Gastroesophageal sphincter (tissue), 4 donors: ENCODE results near the gene IFNG. TPM values are rescaled to one million over a fixed set of nuclear protein-coding genes. Genes with fewer than 3 reads are reported as not detected.
"Not testable (repeated sequence)": the region's sequence is repeated elsewhere in the genome, so short reads cannot be mapped to it uniquely, and the experiment has no call there.

Source experiments
- ATAC-seq: fragments of 150-250 bp; one replicate; pipeline ENCODE4 v1.9.1; 2016; ENCODE audit warnings: mild to moderate bottlenecking, moderate library complexity
- H3K27ac ChIP-seq, 4 donors: fragments of 200-600 bp; sonication (generic) in 3 of 4; 1 replicate in 3 of 4; 2 replicates in 1 of 4; pipeline ENCODE4 v1.5.1; 2016 to 2019
- H3K27me3 ChIP-seq: fragments of 200-600 bp; sonication (generic); one replicate; pipeline ENCODE4 v1.5.1; 2019
- H3K36me3 ChIP-seq, 2 donors: fragments of 200-600 bp; sonication (generic); one replicate each; pipeline ENCODE4 v1.5.1; 2019; ENCODE audit warnings: control low read depth in 1 of 2
- H3K4me1 ChIP-seq, 3 donors: fragments of 200-600 bp; sonication (generic); 1 replicate in 2 of 3; 2 replicates in 1 of 3; pipeline ENCODE4 v1.5.1; 2016 to 2019; ENCODE audit warnings: control low read depth in 2 of 3
- H3K4me3 ChIP-seq, 2 donors: fragments of 200-600 bp; sonication (generic); one replicate each; pipeline ENCODE4 v1.5.1; 2019; ENCODE audit warnings: mild to moderate bottlenecking in 1 of 2, moderate library complexity in 1 of 2
- H3K9me3 ChIP-seq, 3 donors: fragments of 200-600 bp; sonication (generic); one replicate each; pipeline ENCODE4 v1.5.1; 2017 to 2019; ENCODE audit warnings: control low read depth in 2 of 3
- EP300 ChIP-seq: sonication (generic); formaldehyde crosslinking; IDR thresholded peaks from one replicate; pipeline ENCODE4 v1.6.1; 2017; ENCODE audit warnings: antibody characterized with exemption, mild to moderate bottlenecking
- POLR2A ChIP-seq, 2 donors: fragments of 450-650 bp; IDR thresholded peaks; one replicate each; pipeline ENCODE4 v1.6.1; 2017; ENCODE audit warnings: antibody characterized with exemption in 2 of 2, mild to moderate bottlenecking in 2 of 2, moderate library complexity in 1 of 2
- POLR2AphosphoS5 ChIP-seq: sonication (generic); formaldehyde crosslinking; IDR thresholded peaks from one replicate; pipeline ENCODE4 v1.6.1; 2017; ENCODE audit warnings: antibody characterized with exemption
- WGBS, 2 donors: methylation state at CpG; one replicate each; pipeline ENCODE4 v1.1.5; 2018; ENCODE audit warnings: low coverage in 1 of 2; 5-methylcytosine and 5-hydroxymethylcytosine counted together
- total RNA-seq, 4 donors: library from RNA; depleted of rRNA; stranded (reverse); fragments of >200 nt; gene quantifications; one replicate each; pipeline ENCODE4 v1.1.0, GENCODE V29; 2016
- TF ChIP-seq, protein P1 (sequence below), 4 experiments: fragments of 200-600 bp in 2 of 4; fragments of 450-650 bp in 2 of 4; sonication (generic) in 1 of 4; IDR thresholded peaks; one replicate each; pipeline ENCODE4 v1.5.1; 2017 to 2019; ENCODE audit warnings: antibody characterized with exemption in 4 of 4, mild to moderate bottlenecking in 2 of 4, moderate library complexity in 2 of 4

IFNG gene
- total RNA-seq, 4 donors from 2014 or later: not detected

DNA sequence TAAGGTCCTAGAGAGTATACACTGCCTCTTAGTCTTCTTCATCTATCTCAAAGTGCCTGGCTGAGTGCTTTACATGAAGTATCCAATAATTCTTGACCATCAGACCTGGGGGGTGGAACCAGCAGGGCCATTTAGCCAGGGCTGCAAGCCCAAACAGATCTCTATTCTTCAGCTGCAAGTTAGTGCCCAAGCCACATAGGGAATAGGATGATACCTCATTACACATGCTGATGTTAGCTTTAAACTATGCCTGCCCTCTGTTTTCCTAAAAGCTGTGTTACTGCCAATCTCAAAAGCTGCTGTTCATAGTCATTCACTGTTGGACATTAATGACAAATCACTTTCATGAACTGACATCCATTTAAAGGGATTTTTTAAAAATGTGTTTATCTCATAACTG lies 16.7 kb upstream of the IFNG start:
- no peak for ATAC-seq
- Histone ChIP-seq H3K4me3 (no peak overlapping the region), H3K4me1 (no peaks in the 10 kb centered on the region), H3K27ac (no peak overlapping the region), H3K9me3 (no peaks in the 10 kb centered on the region), H3K27me3 (no peaks in the 10 kb centered on the region), H3K36me3 (no peaks in the 10 kb centered on the region)
- no peak for TF ChIP-seq EP300
- no peak for TF ChIP-seq POLR2AphosphoS5
- TF ChIP-seq, protein P1, sequence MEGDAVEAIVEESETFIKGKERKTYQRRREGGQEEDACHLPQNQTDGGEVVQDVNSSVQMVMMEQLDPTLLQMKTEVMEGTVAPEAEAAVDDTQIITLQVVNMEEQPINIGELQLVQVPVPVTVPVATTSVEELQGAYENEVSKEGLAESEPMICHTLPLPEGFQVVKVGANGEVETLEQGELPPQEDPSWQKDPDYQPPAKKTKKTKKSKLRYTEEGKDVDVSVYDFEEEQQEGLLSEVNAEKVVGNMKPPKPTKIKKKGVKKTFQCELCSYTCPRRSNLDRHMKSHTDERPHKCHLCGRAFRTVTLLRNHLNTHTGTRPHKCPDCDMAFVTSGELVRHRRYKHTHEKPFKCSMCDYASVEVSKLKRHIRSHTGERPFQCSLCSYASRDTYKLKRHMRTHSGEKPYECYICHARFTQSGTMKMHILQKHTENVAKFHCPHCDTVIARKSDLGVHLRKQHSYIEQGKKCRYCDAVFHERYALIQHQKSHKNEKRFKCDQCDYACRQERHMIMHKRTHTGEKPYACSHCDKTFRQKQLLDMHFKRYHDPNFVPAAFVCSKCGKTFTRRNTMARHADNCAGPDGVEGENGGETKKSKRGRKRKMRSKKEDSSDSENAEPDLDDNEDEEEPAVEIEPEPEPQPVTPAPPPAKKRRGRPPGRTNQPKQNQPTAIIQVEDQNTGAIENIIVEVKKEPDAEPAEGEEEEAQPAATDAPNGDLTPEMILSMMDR (IDR thresholded peaks at IDR 0.05): no peak
- no peak for TF ChIP-seq POLR2A (IDR thresholded peaks at IDR 0.05)

DNA sequence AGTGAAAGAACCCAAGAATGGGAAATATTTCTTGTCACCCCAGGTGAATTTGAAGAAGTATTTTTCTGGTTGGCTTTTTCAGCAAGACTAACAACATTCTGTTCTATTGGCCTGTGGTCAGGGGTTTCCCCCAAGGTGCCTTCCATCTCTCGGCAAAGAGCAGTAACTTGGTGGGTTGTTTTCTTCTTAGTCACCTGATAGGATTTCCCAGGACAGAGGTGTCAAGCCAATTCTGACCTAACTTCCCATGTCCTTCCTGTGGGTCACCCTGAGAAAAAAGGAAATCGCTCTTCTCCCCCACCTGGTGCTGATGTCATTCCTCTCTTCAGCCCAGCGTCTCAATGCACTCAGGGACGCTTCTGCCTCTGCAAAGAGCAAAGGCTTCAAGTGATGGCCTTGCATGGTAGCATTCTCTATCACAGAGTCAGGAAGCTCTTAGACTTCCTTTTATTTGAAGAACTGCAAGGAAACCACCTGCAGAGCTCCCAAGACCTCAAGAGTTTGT lies 16.1 kb upstream of the IFNG start:
- no peak overlapping the region for H3K27ac ChIP-seq
- H3K9me3 ChIP-seq: no peaks in the 10 kb centered on the region
- no peak for ATAC-seq
- no peaks in the 10 kb centered on the region for H3K36me3 ChIP-seq
- H3K4me3 ChIP-seq: no peak overlapping the region
- H3K27me3 ChIP-seq: no peaks in the 10 kb centered on the region
- 52 to 65% methylated on average over 2 of the region's 4 CpGs for WGBS, 2 donors
- TF ChIP-seq, protein P1 (IDR thresholded peaks at IDR 0.05): no peak
- H3K4me1 ChIP-seq: no peaks in the 10 kb centered on the region

DNA sequence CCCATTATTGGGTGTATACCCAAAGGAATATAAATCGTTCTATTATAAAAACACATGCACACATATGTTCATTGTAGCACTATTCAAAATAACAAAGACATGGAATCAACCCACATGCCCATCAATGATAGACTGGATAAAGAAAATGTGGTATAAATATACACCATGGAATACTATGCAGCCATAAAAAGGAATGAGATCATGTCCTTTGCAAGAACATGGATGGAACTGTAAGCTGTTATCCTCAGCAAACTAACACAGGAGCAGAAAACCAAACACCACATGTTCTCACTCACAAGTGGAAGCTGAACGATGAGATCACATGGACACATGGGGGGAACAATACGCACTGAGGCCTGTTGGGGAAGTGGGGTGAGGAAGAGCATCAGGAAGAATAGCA lies 15.2 kb upstream of the IFNG start:
- H3K27me3 ChIP-seq, ATAC-seq, H3K27ac ChIP-seq, H3K9me3 ChIP-seq, H3K36me3 ChIP-seq, H3K4me3 ChIP-seq, H3K4me1 ChIP-seq: not testable (repeated sequence)
- 92 to 97% methylated on average over 3 of the region's 3 CpGs for WGBS, 2 donors

DNA sequence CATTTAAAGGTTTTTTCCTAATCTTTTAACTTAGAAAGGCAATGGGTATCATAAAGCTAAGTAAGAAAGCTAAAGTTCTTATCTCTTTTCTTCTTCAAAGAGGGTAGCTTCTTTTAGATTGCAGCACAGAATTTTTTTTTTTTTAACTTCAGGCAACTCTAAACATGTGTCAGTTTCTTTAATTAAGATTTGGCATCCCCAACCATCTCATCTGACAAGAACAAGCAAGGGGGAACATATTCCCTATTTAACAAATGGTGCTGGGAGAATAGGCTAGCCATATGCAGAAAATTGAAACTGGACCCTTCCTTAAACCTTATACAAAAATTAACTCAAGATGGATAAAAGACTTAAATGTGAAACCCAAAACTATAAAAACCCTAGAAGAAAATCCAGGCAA lies 14.3 kb upstream of the IFNG start:
- Histone ChIP-seq H3K4me1 (no peaks in the 10 kb centered on the region), H3K27ac (no peak overlapping the region), H3K36me3 (no peaks in the 10 kb centered on the region), H3K27me3 (no peaks in the 10 kb centered on the region), H3K4me3 (no peak overlapping the region), H3K9me3 (no peaks in the 10 kb centered on the region)
- no peak for ATAC-seq
- TF ChIP-seq EP300: no peak
- TF ChIP-seq, protein P1 (IDR thresholded peaks at IDR 0.05): no peak
- no peak for TF ChIP-seq POLR2A (IDR thresholded peaks at IDR 0.05)
- TF ChIP-seq POLR2AphosphoS5: no peak

DNA sequence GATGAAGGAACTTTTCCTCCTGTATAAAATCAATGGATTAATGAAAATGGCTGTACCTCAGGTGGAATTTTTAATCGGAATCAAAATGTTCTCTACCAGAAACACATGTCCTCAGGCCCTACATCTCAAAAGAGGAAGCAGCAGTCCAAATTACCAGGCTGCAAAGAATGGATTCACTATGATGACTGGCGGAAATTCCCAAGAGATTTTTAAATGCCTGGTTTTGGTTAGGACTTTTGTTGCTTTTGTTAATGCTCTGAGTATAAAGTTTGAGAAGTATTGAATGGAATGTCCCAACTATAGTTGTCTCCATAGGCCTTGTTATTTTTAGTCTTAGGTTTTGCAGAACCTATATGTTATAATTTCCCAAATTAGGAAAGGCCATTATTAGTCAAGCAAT lies 11.2 kb upstream of the IFNG start:
- Histone ChIP-seq H3K4me3 (no peak overlapping the region), H3K27me3 (no peaks in the 10 kb centered on the region), H3K36me3 (no peaks in the 10 kb centered on the region), H3K4me1 (no peaks in the 10 kb centered on the region), H3K9me3 (no peaks in the 10 kb centered on the region), H3K27ac (no peak overlapping the region)
- 77 to 95% methylated on average over 2 of the region's 2 CpGs for WGBS, 2 donors
- ATAC-seq: no peak
- no peak for TF ChIP-seq EP300
- TF ChIP-seq, protein P1 (IDR thresholded peaks at IDR 0.05): no peak
- no peak for TF ChIP-seq POLR2A (IDR thresholded peaks at IDR 0.05)
